Ovary (tissue), 3 donors: ENCODE results near the gene CAMTA1.

ENCODE experiments used
- EP300 ChIP-seq: sonication (generic); formaldehyde crosslinking; IDR thresholded peaks from one replicate; pipeline ENCODE4 v1.6.1; 2017; ENCODE audit warnings: antibody characterized with exemption
- POLR2A ChIP-seq: fragments of 450-650 bp; IDR thresholded peaks from one replicate; pipeline ENCODE4 v1.6.1; 2017; ENCODE audit warnings: antibody characterized with exemption, mild to moderate bottlenecking, moderate library complexity
- TF ChIP-seq, protein P1 (sequence below), 3 donors: fragments of 450-650 bp in 2 of 3; fragments of 200-600 bp in 1 of 3; IDR thresholded peaks; one replicate each; pipeline versions ENCODE4 v1.5.1 to v1.8.0; 2016 to 2022; ENCODE audit warnings: antibody characterized with exemption in 3 of 3, mild to moderate bottlenecking in 1 of 3
- donor health status: DM: no; HTN: no; CAD: no.

GRCh38 chr1:7248549-7249199 lies 463.4 kb downstream of the CAMTA1 start:
- TF ChIP-seq, protein P1, sequence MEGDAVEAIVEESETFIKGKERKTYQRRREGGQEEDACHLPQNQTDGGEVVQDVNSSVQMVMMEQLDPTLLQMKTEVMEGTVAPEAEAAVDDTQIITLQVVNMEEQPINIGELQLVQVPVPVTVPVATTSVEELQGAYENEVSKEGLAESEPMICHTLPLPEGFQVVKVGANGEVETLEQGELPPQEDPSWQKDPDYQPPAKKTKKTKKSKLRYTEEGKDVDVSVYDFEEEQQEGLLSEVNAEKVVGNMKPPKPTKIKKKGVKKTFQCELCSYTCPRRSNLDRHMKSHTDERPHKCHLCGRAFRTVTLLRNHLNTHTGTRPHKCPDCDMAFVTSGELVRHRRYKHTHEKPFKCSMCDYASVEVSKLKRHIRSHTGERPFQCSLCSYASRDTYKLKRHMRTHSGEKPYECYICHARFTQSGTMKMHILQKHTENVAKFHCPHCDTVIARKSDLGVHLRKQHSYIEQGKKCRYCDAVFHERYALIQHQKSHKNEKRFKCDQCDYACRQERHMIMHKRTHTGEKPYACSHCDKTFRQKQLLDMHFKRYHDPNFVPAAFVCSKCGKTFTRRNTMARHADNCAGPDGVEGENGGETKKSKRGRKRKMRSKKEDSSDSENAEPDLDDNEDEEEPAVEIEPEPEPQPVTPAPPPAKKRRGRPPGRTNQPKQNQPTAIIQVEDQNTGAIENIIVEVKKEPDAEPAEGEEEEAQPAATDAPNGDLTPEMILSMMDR (IDR thresholded peaks at IDR 0.05) = no peak
- TF ChIP-seq EP300 (no peak), POLR2A (no peak)
